ENCODE data around the gene TM4SF4. TPM values are rescaled to one million over a fixed set of nuclear protein-coding genes. Genes with fewer than 3 reads are reported as not detected.

The TM4SF4 gene
- total RNA-seq, 4 donors from 2014 or later: 5.6 TPM; not detected in 3

- Histone ChIP-seq H3K9me3 (no peaks in the 10 kb centered on the region), H3K4me1 (no peaks in the 10 kb centered on the region), H3K27me3 (no peaks in the 10 kb centered on the region), H3K27ac (no peak overlapping the region), H3K4me3 (no peak overlapping the region), H3K36me3 (no peaks in the 10 kb centered on the region)
- intact Hi-C loops (cut with DNase I; ENCODE audit: low total_unique reads): no loop called here
- TF ChIP-seq CTCF (IDR thresholded peaks at IDR 0.05): no peak
- TF ChIP-seq POLR2A (IDR thresholded peaks at IDR 0.05): no peak
- DNase-seq: no peak
Measured at GRCh38 chr3:149432149-149432548, 42.3 kb upstream of the TM4SF4 start.

GRCh38 chr3:149435996-149436885 lies 38.3 kb upstream of the TM4SF4 start:
- no peaks in the 10 kb centered on the region for H3K27me3 ChIP-seq
- intact Hi-C loops (cut with DNase I; ENCODE audit: low total_unique reads): no loop called here
- no peaks in the 10 kb centered on the region for H3K9me3 ChIP-seq
- no peak overlapping the region for H3K27ac ChIP-seq
- no peaks in the 10 kb centered on the region for H3K36me3 ChIP-seq
- DNase-seq: no peak
- H3K4me3 ChIP-seq: no peak overlapping the region
- no peaks in the 10 kb centered on the region for H3K4me1 ChIP-seq
- TF ChIP-seq CTCF (IDR thresholded peaks at IDR 0.05): no peak
- TF ChIP-seq POLR2A (IDR thresholded peaks at IDR 0.05): no peak

GRCh38 chr3:149437286-149437685 lies 37.2 kb upstream of the TM4SF4 start:
- Histone ChIP-seq H3K4me3 (no peak overlapping the region), H3K36me3 (no peaks in the 10 kb centered on the region), H3K27ac (no peak overlapping the region), H3K27me3 (no peaks in the 10 kb centered on the region), H3K9me3 (no peaks in the 10 kb centered on the region), H3K4me1 (no peaks in the 10 kb centered on the region)
- intact Hi-C loops (cut with DNase I; ENCODE audit: low total_unique reads): no loop called here
- no peak for TF ChIP-seq POLR2A (IDR thresholded peaks at IDR 0.05)
- TF ChIP-seq CTCF (IDR thresholded peaks at IDR 0.05): no peak
- no peak for DNase-seq

GRCh38 chr3:149437710-149438109 lies 36.8 kb upstream of the TM4SF4 start:
- intact Hi-C loops (cut with DNase I; ENCODE audit: low total_unique reads): no loop called here
- Histone ChIP-seq H3K9me3 (no peaks in the 10 kb centered on the region), H3K27ac (no peak overlapping the region), H3K4me3 (no peak overlapping the region), H3K36me3 (no peaks in the 10 kb centered on the region), H3K27me3 (no peaks in the 10 kb centered on the region), H3K4me1 (no peaks in the 10 kb centered on the region)
- no peak for TF ChIP-seq POLR2A (IDR thresholded peaks at IDR 0.05)
- TF ChIP-seq CTCF (IDR thresholded peaks at IDR 0.05): no peak
- DNase-seq: no peak

GRCh38 chr3:149438981-149439380 lies 35.5 kb upstream of the TM4SF4 start:
- Histone ChIP-seq H3K4me1 (no peaks in the 10 kb centered on the region), H3K4me3 (no peak overlapping the region), H3K36me3 (no peaks in the 10 kb centered on the region), H3K27me3 (no peaks in the 10 kb centered on the region), H3K27ac (no peak overlapping the region), H3K9me3 (no peaks in the 10 kb centered on the region)
- DNase-seq: no peak
- intact Hi-C loops (cut with DNase I; ENCODE audit: low total_unique reads): no loop called here
- no peak for TF ChIP-seq CTCF (IDR thresholded peaks at IDR 0.05)
- no peak for TF ChIP-seq POLR2A (IDR thresholded peaks at IDR 0.05)
